Measurements from ENCODE around the gene KIR2DL1.
"Not testable (repeated sequence)": the region's sequence is repeated elsewhere in the genome, so short reads cannot be mapped to it uniquely, and the experiment has no call there.

KIR2DL1 gene

DNA sequence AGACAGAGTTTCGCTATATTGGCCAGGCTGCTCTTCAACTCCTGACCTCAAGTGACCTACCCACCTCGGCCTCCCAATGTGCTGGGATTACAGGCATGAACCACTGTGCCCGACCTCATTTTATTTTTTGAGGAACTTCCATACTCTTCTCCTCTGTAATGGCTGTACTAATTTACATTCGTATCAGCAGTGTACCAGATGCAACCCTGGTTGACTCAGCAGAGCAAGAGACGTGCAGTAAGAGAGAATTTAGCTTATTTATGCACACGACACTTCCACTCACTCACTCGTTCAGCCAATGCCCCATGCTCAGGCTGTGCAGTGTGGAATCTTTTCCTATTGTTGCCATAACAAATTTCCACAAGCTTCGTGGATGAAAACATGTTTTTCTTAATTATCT, 38.4 kb upstream of the KIR2DL1 start:
- Histone ChIP-seq H2AFZ (ENCODE audit: low read length) (no peak overlapping the region), H3K27me3 (ENCODE audit: insufficient read depth, low read length, poor library complexity, severe bottlenecking) (no peaks in the 10 kb centered on the region), H3K9ac (ENCODE audit: low read depth, low read length, poor library complexity, severe bottlenecking) (no peak overlapping the region), H3K4me2 (ENCODE audit: low read depth, low read length, poor library complexity, severe bottlenecking) (no peak overlapping the region), H4K20me1 (ENCODE audit: insufficient read depth, low read length, poor library complexity, severe bottlenecking) (no peaks in the 10 kb centered on the region), H3K9me2 (replicated peaks; ENCODE audit: low read depth, low read length) (no peaks in the 10 kb centered on the region), H3K4me1 (ENCODE audit: insufficient read depth, low read length, poor library complexity, severe bottlenecking) (no peaks in the 10 kb centered on the region), H3F3A (ENCODE audit: low read depth) (no peaks in the 10 kb centered on the region), H3K36me3 (ENCODE audit: insufficient read depth, low read length) (no peaks in the 10 kb centered on the region), H3K4me3 (ENCODE audit: low read length, poor library complexity, severe bottlenecking) (no peak overlapping the region), H3K9me3 (ENCODE audit: insufficient read depth, low read depth, low read length) (no peaks in the 10 kb centered on the region), H3K79me2 (ENCODE audit: insufficient read depth, low read length) (no peaks in the 10 kb centered on the region)
- no peak for TF ChIP-seq EZH2phosphoT487 (IDR thresholded peaks at IDR 0.05; ENCODE audit: borderline replicate concordance)
- TF ChIP-seq, protein P1, sequence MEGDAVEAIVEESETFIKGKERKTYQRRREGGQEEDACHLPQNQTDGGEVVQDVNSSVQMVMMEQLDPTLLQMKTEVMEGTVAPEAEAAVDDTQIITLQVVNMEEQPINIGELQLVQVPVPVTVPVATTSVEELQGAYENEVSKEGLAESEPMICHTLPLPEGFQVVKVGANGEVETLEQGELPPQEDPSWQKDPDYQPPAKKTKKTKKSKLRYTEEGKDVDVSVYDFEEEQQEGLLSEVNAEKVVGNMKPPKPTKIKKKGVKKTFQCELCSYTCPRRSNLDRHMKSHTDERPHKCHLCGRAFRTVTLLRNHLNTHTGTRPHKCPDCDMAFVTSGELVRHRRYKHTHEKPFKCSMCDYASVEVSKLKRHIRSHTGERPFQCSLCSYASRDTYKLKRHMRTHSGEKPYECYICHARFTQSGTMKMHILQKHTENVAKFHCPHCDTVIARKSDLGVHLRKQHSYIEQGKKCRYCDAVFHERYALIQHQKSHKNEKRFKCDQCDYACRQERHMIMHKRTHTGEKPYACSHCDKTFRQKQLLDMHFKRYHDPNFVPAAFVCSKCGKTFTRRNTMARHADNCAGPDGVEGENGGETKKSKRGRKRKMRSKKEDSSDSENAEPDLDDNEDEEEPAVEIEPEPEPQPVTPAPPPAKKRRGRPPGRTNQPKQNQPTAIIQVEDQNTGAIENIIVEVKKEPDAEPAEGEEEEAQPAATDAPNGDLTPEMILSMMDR (conservative IDR thresholded peaks at IDR 0.05; ENCODE audit: low read length): no peak

DNA sequence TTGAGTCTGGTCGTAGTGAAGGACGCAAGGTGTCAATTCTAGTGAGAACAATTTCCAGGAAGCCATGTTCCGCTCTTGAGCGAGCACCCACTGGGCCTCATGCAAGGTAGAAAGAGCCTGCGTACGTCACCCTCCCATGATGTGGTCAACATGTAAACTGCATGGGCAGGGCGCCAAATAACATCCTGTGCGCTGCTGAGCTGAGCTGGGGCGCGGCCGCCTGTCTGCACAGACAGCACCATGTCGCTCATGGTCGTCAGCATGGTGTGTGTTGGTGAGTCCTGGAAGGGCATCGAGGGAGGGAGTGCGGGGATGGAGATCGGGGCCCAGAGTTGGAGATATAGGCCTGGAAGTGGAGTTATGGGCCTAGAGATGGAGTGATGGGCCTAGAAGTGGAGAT, 31.3 kb upstream of the KIR2DL1 start, which contains the start of gene KIR2DL3:
KIR2DL3 (plus strand) TSS at position 208 of the 400 bp plus-strand sequence; CDS start at position 241, 33 bp downstream.
- H3K4me3 ChIP-seq (ENCODE audit: low read length, poor library complexity, severe bottlenecking); H3F3A ChIP-seq (ENCODE audit: low read depth); H2AFZ ChIP-seq (ENCODE audit: low read length); H3K9me2 ChIP-seq (replicated peaks; ENCODE audit: low read depth, low read length); H3K27me3 ChIP-seq (ENCODE audit: insufficient read depth, low read length, poor library complexity, severe bottlenecking); H3K9ac ChIP-seq (ENCODE audit: low read depth, low read length, poor library complexity, severe bottlenecking); H3K36me3 ChIP-seq (ENCODE audit: insufficient read depth, low read length); H3K9me3 ChIP-seq (ENCODE audit: insufficient read depth, low read depth, low read length); H3K79me2 ChIP-seq (ENCODE audit: insufficient read depth, low read length); H3K4me1 ChIP-seq (ENCODE audit: insufficient read depth, low read length, poor library complexity, severe bottlenecking); H4K20me1 ChIP-seq (ENCODE audit: insufficient read depth, low read length, poor library complexity, severe bottlenecking); H3K4me2 ChIP-seq (ENCODE audit: low read depth, low read length, poor library complexity, severe bottlenecking): not testable (repeated sequence)

DNA sequence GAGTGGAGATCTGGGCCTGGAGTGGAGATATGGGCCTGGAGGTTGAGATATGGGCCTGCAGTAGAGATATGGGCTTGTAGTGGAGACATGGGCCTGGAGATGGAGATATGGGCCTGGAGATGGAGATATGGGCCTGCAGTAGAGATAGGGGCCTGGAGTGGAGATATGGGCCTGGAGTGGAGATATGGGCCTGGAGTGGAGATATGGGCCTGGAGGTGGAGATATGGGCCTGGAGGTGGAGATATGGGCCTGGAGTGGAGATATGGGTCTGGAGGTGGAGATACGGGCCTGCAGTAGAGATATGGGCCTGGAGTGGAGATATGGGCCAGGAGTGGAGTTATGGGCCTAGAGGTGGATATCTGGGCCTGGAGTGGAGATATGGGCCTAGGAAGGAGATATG, 30.9 kb upstream of the KIR2DL1 start:
- no peaks in the 10 kb centered on the region for H3K27me3 ChIP-seq (ENCODE audit: insufficient read depth, low read length, poor library complexity, severe bottlenecking)

More for the DNA sequence above, 30.9 kb upstream of the KIR2DL1 start:
- Histone ChIP-seq H3K9me3 (ENCODE audit: insufficient read depth, low read depth, low read length) (peaks cover 2% of the 10 kb centered on the region; the same call in 1 of the 2 replicates), H4K20me1 (ENCODE audit: insufficient read depth, low read length, poor library complexity, severe bottlenecking) (no peaks in the 10 kb centered on the region), H2AFZ (ENCODE audit: low read length) (no peak overlapping the region), H3K4me1 (ENCODE audit: insufficient read depth, low read length, poor library complexity, severe bottlenecking) (no peaks in the 10 kb centered on the region), H3K4me3 (ENCODE audit: low read length, poor library complexity, severe bottlenecking) (no peak overlapping the region), H3K9me2 (replicated peaks; ENCODE audit: low read depth, low read length) (no peaks in the 10 kb centered on the region), H3K36me3 (ENCODE audit: insufficient read depth, low read length) (no peaks in the 10 kb centered on the region), H3K9ac (ENCODE audit: low read depth, low read length, poor library complexity, severe bottlenecking) (no peak overlapping the region), H3K79me2 (ENCODE audit: insufficient read depth, low read length) (no peaks in the 10 kb centered on the region), H3K4me2 (ENCODE audit: low read depth, low read length, poor library complexity, severe bottlenecking) (no peak overlapping the region), H3F3A (ENCODE audit: low read depth) (no peaks in the 10 kb centered on the region)
- TF ChIP-seq EZH2phosphoT487 (IDR thresholded peaks at IDR 0.05; ENCODE audit: borderline replicate concordance): no peak
- TF ChIP-seq, protein P1 (conservative IDR thresholded peaks at IDR 0.05; ENCODE audit: low read length): no peak

Measured in Loucy (cell line).